Measurements from ENCODE around the gene MTMR12.
"Not testable (repeated sequence)": the region's sequence is repeated elsewhere in the genome, so short reads cannot be mapped to it uniquely, and the experiment has no call there.

Gene MTMR12

DNA sequence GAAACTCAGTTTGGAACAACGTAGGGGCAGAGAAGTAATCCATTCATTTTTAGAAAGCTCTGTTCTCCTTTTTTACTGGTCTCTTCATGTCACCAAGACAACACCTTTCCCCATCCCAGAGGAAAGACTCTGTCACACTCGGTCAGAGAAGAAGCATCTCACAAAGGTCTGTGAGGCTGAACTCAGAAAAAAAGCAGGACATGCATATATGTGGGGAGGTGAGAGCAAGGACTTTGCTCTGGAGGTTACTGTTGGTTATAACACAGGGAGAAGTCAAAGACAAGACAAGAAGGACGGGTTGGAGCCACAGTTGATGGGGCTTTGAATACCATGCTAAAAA, 19.2 kb upstream of the MTMR12 start:
- no peak for DNase-seq

GRCh38 chr5:32331217-32331934, 18.6 kb upstream of the MTMR12 start:
- no peak for TF ChIP-seq POLR2A (IDR thresholded peaks at IDR 0.05; ENCODE audit: low read length)
- TF ChIP-seq GATA1 (IDR thresholded peaks at IDR 0.05; ENCODE audit: low read depth, low read length), result no peak
- no peak for DNase-seq

More for the DNA sequence above, 19.2 kb upstream of the MTMR12 start:
- TF ChIP-seq GATA1 (IDR thresholded peaks at IDR 0.05; ENCODE audit: low read depth, low read length) (no peak), POLR2A (IDR thresholded peaks at IDR 0.05; ENCODE audit: low read length) (no peak)

DNA sequence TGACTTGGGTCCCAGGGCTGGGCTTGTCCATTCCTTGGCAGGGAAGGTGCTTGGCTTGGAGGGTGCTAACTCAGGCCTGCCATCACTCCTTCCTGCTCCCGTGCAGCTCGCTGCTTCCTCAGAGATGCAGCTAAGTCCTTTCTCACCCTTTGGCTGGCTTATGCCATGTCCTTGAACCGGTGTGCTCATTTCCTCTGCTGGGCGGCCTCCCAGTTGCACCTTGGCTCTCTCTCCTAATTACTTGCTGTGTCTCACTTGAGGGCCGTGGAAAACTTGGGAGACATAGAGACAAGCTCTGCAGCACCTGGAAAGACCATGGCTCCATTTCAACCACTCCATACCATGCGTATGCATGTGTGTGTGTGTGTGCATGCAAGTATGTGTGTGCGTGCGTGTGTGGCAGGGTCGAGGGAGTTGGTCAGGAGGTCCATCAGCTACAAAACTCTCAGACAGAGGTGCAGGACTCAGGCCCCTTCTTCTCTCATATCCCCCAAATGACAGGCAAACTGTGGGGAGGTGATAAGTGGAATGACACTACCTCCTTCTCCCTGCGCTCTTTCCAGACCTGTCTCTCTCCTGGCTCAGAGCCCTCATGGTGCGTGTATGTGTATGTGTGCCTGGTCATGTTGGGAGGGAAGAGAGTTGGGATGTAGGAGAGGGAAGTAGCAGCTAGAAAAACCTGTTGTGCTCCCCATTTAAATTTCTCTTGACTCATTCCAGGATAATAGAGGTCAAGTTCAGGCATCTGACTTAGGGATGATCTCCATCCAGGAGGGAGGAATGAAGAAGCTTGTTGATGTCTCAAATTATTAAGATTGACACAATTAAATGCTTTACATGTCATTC, 17.6 kb upstream of the MTMR12 start:
- TF ChIP-seq POLR2A (IDR thresholded peaks at IDR 0.05; ENCODE audit: low read length), result no peak
- no peak for TF ChIP-seq GATA1 (IDR thresholded peaks at IDR 0.05; ENCODE audit: low read depth, low read length)
- DNase-seq, result no peak

DNA sequence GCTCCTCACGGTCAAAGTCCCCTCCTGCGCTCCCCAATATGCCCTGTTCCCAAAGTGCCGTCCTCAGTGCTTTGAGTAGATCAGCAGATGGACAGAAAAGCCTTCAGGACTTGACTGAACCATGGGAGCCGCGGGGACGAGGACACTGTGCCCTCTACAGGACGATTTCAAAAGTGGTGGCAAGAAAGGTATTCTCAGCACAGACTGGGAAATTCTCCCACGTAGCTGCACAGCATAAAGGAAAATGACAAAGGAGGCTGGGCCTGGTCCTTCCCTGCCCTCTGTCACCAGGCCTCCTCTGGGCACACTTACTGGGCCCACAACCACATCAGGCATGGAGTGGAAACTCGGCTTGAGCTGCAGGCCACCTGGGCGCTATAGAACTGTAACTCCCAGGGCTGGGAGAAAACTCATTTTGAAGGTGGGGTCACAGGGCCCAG, 16.7 kb upstream of the MTMR12 start:
- peak; percentile 72 to 79 for DNase-seq
- TF ChIP-seq POLR2A (IDR thresholded peaks at IDR 0.05; ENCODE audit: low read length) (no peak), GATA1 (IDR thresholded peaks at IDR 0.05; ENCODE audit: low read depth, low read length) (no peak)

- TF ChIP-seq POLR2A (IDR thresholded peaks at IDR 0.05; ENCODE audit: low read length) (no peak), GATA1 (IDR thresholded peaks at IDR 0.05; ENCODE audit: low read depth, low read length) (no peak)
- DNase-seq, result no peak
Observed at GRCh38 chr5:32326216-32326772, 13.6 kb upstream of the MTMR12 start.

GRCh38 chr5:32325616-32326015, 12.9 kb upstream of the MTMR12 start:
- no peak for DNase-seq
- TF ChIP-seq GATA1 (IDR thresholded peaks at IDR 0.05; ENCODE audit: low read depth, low read length), result no peak
- no peak for TF ChIP-seq POLR2A (IDR thresholded peaks at IDR 0.05; ENCODE audit: low read length)

DNA sequence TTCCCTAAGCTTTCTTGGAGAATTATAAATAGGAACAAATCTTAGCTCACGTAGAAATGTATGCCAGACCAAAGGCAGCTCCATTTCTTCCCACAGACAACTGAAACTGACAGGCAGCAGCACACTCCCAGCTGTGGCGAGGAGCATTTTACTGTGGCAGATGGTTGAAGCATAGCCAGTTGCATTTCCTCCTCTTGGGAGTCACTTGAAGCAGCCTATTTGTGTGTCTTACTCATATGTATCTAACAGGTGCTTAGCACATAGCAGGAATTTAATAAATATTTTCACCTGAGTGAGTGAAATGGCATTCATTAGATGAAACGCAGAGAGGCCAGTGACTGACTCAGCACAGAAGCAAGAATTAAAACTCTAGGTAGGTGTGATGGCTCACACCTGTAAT, 12.3 kb upstream of the MTMR12 start:
- no peak for DNase-seq
- TF ChIP-seq POLR2A (IDR thresholded peaks at IDR 0.05; ENCODE audit: low read length), result no peak
- TF ChIP-seq GATA1 (IDR thresholded peaks at IDR 0.05; ENCODE audit: low read depth, low read length), result no peak

DNA sequence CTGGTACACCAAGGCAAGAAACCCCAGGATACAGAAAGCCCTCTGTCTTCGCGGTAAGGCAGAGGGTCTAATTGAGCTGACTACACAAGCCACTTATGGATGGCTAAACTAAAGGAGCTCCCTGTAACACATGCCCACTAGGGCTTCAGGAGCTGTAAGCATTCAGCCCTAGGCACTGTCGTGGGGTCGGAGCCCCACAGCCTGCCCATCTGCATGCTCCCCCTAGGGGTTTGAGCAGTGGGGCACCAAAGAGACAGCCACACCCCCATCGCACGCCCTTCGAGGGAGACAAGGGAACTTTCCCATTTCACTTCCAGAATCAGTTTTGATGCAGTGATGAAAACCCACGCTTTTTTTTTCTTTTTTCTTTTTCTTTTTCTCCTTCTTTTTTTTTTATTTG, 11.0 kb upstream of the MTMR12 start:
- TF ChIP-seq GATA1 (IDR thresholded peaks at IDR 0.05; ENCODE audit: low read depth, low read length) (no peak), POLR2A (IDR thresholded peaks at IDR 0.05; ENCODE audit: low read length) (no peak)

GRCh38 chr5:32322882-32323281, 10.1 kb upstream of the MTMR12 start:
- no peak for DNase-seq
- TF ChIP-seq POLR2A (IDR thresholded peaks at IDR 0.05; ENCODE audit: low read length) (no peak), GATA1 (IDR thresholded peaks at IDR 0.05; ENCODE audit: low read depth, low read length) (no peak)

More for the DNA sequence above, 11.0 kb upstream of the MTMR12 start:
- no peak for DNase-seq

DNA sequence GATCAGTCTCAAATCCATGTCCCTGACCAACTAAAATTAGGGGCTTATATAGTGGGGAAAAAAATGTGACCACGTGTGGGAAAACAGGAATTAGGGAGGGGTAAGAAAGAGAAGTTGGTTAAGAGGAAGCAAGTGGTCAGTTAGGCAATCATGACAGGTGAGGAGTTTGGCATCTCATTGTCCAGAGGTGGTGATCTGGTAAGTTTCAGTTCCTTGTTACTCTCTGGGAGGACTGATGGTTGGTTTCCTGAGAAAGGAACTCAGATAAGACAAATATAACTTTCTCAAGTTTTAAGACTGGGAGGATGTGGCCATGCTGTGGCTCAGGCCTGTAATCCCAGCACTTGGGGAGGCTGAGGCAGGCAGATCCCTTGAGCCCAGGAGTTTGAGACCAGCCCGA, 9.0 kb upstream of the MTMR12 start:
- not testable (repeated sequence) for DNase-seq

DNA sequence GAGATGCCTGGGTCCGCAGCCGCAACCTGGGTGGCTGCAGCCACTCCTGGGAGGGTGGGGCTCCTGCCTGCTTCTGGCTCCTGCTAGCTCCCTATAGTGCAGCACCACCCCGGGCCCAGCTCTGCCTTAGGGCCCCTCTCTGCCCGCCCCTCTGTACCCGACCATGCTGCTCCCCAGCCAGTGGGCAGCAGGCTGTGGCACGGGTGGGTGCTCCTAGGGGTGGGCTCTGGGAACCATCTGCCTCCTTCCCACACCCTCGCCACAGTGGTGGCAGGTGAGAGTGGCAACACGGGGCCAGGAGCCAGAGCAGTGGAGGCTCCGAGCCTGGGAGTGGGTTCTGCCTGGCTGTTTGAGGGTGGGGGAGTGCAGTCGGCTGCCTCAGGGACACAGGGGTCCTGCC, 7.8 kb upstream of the MTMR12 start:
- no peak for TF ChIP-seq GATA1 (IDR thresholded peaks at IDR 0.05; ENCODE audit: low read depth, low read length)
- no peak for TF ChIP-seq POLR2A (IDR thresholded peaks at IDR 0.05; ENCODE audit: low read length)
- no peak for DNase-seq

DNA sequence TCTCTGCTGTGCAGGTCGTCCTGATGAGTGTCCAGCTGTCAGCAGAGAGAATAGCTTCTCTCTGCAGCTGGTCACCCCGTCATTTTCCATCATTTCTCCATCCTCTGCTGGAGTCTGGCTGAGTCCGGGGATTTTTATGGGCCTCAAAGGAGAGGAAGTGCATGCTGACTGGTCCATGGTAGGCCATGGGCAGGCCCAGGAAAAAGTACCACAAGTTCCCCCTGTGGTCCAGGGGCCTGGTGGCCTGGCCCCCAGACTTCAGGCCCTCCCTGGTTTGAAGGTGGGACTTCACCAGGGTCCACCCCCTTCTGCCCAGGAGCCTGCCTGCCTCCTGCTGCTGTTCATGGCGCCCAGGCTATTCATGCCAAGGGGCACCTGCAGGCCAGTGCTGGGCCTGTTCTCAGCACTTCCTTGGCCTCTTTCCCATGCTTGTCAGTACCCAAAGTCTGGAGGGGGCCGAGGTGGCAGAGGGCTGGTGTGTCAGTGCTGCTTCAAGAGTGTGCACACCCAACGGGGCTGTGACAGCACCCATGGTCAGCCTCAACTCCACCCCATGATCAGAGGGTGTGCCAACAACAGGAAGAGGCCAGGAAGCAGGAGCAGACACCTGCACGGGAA, 7.3 kb upstream of the MTMR12 start:
- no peak for DNase-seq
- TF ChIP-seq GATA1 (IDR thresholded peaks at IDR 0.05; ENCODE audit: low read depth, low read length) (no peak), POLR2A (IDR thresholded peaks at IDR 0.05; ENCODE audit: low read length) (no peak)

DNA sequence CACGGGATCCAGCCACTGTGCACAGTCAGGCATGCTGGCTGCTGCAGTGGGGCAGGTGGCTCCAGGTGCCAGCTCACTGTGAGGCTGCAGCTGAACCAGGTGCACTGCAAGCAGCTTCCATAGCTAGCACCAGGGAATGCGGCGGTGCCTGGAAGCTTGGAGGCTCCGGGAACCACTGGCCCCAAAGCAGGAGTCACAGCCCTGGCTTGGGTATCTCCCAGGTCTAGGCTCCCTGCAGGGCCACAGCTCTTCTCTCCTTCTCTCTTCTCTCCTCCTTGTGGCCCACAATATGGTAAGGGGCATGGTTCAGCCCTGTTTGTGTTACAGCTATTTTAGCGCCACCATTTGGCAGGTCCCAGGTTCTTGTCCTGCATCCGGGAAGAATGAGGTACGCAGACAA, 6.7 kb upstream of the MTMR12 start:
- DNase-seq, result peak in 1 of 2 experiments; percentile 7
- TF ChIP-seq POLR2A (IDR thresholded peaks at IDR 0.05; ENCODE audit: low read length) (no peak), GATA1 (IDR thresholded peaks at IDR 0.05; ENCODE audit: low read depth, low read length) (no peak)

DNA sequence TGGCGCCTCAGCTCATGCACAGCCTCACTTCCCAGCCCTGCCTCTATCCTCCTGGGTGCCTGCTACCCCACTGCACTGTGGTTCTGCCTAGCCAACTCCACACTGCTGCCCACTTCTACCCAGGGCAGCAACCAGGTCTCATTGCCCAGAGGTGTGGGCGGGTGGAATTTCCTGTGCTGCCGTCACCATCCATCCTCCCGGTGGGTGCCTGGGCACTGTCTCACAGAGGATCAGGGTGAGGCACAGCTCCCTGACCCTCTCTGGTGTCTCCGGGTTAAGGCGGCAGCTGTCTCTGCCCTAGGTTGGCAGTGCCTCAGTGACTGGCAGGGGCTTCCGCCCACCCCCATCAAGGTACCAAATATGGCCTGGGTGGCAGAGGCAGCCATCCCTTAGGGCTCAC, 4.3 kb upstream of the MTMR12 start:
- no peak for TF ChIP-seq GATA1 (IDR thresholded peaks at IDR 0.05; ENCODE audit: low read depth, low read length)
- no peak for TF ChIP-seq POLR2A (IDR thresholded peaks at IDR 0.05; ENCODE audit: low read length)
- DNase-seq, result no peak
